Ovary (tissue), 3 donors: ENCODE data around the gene RANBP9.

Experiments
- EP300 ChIP-seq: sonication (generic); formaldehyde crosslinking; IDR thresholded peaks from one replicate; pipeline ENCODE4 v1.6.1; 2017; ENCODE audit warnings: antibody characterized with exemption
- POLR2A ChIP-seq: fragments of 450-650 bp; IDR thresholded peaks from one replicate; pipeline ENCODE4 v1.6.1; 2017; ENCODE audit warnings: antibody characterized with exemption, mild to moderate bottlenecking, moderate library complexity
- TF ChIP-seq, protein P1 (sequence below), 3 donors: fragments of 450-650 bp in 2 of 3; fragments of 200-600 bp in 1 of 3; IDR thresholded peaks; one replicate each; pipeline versions ENCODE4 v1.5.1 to v1.8.0; 2016 to 2022; ENCODE audit warnings: antibody characterized with exemption in 3 of 3, mild to moderate bottlenecking in 1 of 3
- donor health status: DM: no; HTN: no; CAD: no.

DNA sequence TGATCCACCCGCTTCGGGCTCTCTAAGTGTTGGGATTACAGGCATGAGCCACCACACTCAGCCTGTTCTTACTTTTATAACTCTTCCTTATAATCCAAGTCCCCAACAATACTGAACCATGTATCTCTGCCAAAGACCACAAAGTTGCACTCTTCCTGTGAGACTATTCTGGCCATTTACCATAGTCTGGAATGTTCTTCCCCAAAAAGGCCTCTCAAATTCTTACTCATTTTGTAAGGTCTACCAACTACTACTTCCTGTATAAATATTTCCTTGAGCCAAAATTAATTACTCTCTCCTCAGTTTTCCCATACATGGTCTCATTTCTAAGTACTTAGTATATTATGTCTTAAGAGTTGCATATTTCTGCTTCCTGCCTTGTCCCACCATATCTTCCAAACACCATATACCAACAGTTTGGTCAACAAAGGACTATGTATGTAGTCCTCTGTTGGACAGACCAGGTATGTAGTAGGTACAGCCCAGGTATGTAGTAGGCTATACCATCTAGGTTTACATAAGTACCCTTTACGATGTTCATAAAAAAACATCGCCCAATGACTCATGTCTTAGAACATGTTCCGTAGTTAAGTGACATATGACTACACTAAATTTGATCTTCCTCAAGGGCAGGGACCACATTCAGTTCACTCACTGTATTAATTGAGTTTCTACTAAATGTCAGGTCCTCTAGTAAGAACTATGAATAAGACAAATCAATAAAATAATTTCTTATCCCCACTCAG is 22.0 kb downstream of the RANBP9 start:
- TF ChIP-seq, protein P1, sequence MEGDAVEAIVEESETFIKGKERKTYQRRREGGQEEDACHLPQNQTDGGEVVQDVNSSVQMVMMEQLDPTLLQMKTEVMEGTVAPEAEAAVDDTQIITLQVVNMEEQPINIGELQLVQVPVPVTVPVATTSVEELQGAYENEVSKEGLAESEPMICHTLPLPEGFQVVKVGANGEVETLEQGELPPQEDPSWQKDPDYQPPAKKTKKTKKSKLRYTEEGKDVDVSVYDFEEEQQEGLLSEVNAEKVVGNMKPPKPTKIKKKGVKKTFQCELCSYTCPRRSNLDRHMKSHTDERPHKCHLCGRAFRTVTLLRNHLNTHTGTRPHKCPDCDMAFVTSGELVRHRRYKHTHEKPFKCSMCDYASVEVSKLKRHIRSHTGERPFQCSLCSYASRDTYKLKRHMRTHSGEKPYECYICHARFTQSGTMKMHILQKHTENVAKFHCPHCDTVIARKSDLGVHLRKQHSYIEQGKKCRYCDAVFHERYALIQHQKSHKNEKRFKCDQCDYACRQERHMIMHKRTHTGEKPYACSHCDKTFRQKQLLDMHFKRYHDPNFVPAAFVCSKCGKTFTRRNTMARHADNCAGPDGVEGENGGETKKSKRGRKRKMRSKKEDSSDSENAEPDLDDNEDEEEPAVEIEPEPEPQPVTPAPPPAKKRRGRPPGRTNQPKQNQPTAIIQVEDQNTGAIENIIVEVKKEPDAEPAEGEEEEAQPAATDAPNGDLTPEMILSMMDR (IDR thresholded peaks at IDR 0.05) = no peak
- TF ChIP-seq POLR2A (no peak), EP300 (no peak)
